ENCODE data around the gene LAMC2.

DNA sequence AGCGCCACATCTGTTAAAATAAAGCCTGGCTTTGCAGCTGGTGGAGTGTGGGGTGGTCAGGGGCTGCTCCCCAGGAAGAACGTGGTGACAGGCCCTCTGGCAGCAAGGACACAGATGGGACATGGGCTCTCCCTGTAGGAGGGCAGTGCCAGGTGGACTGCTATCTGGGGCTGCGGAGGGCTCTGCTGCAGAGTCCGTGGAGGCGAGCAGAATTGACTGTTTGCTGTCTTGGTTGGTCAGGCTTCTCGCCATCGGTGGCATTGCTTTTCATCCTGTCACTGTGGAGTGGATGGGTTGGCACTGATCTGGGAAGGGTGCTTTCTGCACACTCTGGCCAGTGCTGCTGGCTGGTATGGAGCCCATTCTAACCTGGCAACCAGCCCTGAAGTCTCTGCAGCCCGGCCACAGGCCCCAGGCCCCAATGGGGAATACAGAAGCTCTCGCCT lies 103.0 kb downstream of the LAMC2 start:
- no peak for TF ChIP-seq ARNTL (CRISPR knock-in tag; IDR thresholded peaks at IDR 0.05; ENCODE audit: borderline replicate concordance, low read depth)
- no peak for TF ChIP-seq GLIS3 (CRISPR knock-in tag; IDR thresholded peaks at IDR 0.05)
- no peak for TF ChIP-seq OSR1 (CRISPR knock-in tag; IDR thresholded peaks at IDR 0.05)
- TF ChIP-seq TCF4 (CRISPR knock-in tag; IDR thresholded peaks at IDR 0.05; ENCODE audit: borderline replicate concordance), result no peak
- TF ChIP-seq, protein P1, sequence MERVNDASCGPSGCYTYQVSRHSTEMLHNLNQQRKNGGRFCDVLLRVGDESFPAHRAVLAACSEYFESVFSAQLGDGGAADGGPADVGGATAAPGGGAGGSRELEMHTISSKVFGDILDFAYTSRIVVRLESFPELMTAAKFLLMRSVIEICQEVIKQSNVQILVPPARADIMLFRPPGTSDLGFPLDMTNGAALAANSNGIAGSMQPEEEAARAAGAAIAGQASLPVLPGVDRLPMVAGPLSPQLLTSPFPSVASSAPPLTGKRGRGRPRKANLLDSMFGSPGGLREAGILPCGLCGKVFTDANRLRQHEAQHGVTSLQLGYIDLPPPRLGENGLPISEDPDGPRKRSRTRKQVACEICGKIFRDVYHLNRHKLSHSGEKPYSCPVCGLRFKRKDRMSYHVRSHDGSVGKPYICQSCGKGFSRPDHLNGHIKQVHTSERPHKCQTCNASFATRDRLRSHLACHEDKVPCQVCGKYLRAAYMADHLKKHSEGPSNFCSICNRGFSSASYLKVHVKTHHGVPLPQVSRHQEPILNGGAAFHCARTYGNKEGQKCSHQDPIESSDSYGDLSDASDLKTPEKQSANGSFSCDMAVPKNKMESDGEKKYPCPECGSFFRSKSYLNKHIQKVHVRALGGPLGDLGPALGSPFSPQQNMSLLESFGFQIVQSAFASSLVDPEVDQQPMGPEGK (CRISPR knock-in tag; IDR thresholded peaks at IDR 0.05; ENCODE audit: borderline replicate concordance), result no peak
- TF ChIP-seq SNAI2 (CRISPR knock-in tag; IDR thresholded peaks at IDR 0.05), result no peak
- TF ChIP-seq ZNF565 (CRISPR knock-in tag; conservative IDR thresholded peaks at IDR 0.05; ENCODE audit: low read depth), result no peak
